ENCODE measurements around the gene ACTL6A.

Gene ACTL6A

DNA sequence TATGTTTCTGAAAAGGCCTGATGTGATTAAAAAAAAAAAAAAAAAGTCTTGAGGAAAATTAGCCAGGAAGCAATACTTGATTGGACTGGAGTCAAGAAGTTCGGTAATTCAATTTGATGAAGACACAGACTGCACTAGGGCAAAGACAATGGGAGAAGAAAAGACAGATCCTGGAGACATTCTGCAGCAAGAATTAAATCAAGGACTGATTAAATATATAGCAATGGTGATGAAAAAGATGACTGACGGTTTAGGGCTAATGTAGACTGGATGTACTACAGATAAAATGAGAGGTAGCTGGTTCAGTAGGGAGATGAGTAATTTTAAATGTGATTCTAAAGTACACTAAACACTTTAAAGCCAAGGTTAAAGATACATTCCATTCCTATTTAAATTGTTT lies 27.9 kb downstream of the ACTL6A start:
- no peak for DNase-seq

DNA sequence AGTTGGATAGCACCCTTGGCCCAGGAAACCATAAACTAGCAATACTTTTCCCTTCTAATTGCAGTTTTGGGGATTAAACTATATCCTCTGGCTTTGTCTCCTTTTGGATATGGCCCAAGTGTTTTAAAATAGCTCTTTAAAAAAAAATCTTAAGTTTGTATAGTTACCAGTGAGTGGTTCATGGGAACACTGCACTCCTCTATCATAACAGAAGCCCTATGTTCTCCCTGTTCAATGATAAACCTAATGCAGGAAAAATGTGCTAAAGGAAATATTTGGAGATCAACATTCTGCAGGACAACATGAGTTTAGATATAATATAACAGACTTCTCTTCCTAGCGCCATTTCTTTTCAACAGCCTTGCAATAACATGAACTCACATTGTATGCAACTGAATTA lies 28.6 kb downstream of the ACTL6A start:
- no peak for DNase-seq

DNA sequence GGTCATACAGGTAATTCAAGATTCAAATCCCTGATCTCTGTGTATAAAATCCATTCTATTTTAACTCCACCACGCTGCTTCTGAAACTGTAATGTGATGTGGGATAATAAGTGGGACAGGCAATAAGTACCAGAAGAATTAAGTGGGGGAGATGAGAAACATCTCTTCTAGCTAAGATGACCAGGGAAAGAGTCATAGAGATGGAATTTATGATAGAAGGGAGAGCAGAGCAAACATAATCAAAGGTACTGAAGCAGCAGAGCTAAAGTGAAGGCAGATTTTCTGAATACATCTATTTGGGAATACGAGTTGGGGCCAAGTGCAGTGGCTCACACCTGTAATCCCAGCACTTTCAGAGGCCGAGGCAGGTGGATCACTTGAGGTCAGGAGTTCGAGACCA lies 36.8 kb downstream of the ACTL6A start:
- DNase-seq, result no peak

DNA sequence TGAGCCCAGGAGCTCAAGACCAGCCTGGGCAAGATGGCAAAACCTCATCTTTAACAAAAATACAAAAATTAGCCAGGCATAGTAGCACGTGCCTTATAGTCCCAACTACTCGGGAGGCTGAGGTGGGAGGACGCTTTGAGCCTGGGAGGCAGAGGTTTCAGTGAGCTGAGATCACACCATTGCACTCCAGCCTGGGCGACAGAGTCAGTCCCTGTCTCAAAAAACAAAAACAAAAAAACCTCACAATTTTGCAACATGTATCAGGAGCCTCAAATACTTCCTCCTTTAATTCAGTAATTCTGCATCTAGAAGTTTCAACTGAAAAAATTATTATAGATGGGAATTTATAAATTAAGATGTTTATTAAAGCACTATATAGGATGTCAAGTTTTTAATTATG lies 40.6 kb downstream of the ACTL6A start:
- no peak for DNase-seq

DNA sequence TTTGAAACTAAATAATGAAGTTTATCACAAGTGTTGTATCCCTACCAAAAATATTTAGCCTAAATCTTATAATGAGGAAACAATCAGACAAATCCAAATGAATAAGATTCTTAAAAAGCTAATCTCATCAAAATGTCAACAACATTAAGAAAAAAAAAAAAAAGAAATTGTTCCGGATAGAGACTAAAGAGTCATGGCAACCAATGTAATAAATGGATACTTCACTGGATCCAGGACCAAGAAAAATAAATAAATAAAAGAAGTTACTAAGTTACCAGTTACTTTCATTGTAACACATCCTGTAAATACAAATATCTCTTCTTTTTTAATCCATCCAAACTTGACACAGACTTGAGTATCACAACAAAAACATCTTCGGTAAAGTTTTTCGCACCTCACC lies 41.1 kb downstream of the ACTL6A start:
- no peak for DNase-seq

DNA sequence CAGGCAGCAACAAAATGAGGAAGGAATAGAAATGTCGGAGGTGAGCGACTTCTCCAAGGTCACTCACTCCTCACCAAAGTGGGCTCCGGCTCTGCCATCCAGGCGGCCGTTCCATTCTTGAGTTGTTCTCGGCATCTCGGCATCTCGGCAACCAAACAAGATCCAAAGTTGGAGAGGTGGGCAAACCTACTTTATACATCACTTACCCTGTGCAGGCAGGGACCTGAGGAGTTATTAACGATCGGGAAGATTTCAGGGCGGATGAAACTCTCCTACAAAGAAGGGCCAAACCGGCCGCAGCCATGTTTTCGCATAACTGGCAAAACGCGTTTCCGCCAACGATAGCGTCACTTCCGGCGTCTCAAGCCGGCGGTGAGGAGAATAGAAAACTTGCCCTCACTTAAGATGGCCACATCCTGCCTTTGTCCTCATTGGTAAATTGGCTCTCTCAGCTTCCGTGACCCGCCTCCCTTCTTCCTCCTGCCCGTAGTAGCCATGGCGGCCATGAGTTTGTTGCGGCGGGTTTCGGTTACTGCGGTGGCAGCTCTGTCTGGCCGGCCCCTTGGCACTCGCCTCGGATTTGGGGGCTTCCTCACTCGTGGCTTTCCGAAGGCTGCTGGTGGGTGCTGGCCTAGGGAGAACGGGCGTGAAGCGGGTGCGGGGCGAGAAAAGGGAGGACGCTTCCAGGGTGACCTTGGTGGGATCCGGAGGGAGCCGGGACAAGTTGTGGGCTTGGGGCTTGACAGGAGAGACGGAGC lies 41.8 kb downstream of the ACTL6A start, which contains the start of the genes MRPL47 and NDUFB5:
MRPL47 (minus strand) TSS at position 318 of the 758 bp plus-strand sequence; CDS start at position 304, 14 bp downstream.
NDUFB5 (plus strand) TSS at position 474 of the 758 bp plus-strand sequence; CDS start at position 496, 22 bp downstream.
- peak; percentile 32 to 98 (median 89) for DNase-seq

DNA sequence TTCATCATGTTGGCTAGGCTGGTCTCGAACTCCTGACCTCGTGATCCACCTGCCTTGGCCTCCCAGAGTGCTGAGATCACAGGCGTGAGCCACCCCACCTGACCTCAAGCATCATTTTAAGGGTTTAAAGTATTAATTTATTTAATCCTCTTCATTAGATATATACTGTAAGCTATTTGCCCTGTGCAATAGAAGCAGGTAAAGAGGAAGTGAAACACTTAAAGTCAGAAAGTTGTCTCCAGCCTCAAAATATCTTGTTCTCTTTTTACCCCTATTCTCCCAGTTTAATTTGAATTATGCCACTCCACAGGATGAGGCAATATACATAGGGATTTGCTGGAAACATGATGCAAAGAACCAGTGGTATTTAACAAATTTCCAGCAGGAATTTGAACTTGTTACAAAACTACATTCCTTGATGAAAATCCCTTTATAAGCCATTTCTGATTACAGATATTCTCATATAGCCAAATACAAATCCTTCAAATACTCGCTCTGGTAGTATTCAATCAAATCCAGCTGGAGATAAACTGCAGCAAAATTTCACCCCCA lies 43.9 kb downstream of the ACTL6A start:
- DNase-seq, result no peak

DNA sequence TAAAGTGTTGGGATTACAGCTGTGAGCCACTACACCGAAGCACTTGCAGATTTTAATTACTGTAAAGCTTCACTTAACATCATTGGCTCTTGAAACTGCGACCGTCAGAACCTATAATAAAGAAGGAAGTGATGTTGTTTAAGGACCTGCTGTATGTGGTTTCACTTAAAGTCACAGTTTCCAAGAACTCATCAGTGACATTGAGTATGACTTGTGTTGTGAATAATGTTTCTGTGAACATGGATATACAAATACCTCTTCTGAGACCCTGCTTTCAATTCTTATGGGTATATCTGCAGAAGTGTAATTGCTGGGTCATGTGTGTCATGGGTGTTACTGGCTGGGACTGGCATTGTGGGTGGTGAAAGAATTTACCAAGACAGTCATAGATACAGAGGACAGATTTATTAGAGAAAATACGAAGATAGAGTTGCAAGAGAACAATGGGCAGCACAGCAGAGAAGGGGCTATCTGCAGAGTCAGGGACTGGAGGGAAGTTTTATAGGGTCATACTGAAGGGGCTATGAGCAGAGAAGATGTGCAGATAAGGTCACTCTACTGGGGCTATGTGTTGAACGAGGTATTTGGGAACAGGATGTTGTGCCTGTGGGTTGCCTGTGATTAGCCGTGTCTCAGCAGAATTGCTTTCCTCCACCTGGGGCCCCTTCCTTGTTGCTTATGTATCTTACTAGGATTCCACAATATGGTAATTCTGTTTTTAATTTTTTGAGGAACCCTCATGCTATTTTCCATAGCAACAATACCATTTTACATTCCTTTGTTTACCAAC lies 46.4 kb downstream of the ACTL6A start:
- DNase-seq, result no peak

DNA sequence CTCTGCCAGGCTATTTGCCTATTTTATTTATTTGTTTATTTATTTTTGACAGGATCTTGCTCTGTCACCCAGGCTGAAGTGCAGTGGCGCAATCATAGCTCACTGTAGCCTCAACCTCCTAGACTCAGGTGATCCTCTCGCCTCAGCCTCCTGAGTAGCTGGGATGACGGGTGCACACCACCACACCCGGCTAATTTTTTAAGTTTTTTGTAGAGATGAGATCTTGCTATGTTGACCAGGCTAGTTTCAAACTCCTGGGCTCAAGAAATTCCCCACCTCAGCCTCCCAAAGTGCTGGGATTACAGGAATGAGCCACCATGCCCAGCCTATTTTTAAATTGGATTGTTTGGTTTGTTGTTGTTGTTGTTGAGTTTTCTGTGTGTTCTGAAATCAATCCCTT lies 47.3 kb downstream of the ACTL6A start:
- no peak for DNase-seq

DNA sequence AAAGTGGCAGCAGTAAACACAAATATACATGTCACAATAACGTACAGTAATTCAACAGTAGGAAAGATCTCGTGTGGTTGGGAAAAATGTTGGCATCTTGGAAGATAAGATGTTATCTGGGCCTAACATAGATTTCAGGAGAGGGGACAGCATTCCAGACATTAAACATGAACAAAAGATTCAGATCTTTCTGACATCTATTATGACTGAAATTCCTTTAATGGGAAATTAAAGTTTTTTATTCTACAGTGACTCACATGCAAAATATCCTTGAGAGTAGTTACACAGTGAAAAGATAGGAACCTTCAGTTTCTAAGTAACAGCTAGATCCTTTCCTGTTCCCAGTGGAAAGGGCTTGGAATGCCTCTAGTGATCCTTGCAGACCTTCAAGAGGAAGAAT lies 51.1 kb downstream of the ACTL6A start:
- DNase-seq, result no peak

DNA sequence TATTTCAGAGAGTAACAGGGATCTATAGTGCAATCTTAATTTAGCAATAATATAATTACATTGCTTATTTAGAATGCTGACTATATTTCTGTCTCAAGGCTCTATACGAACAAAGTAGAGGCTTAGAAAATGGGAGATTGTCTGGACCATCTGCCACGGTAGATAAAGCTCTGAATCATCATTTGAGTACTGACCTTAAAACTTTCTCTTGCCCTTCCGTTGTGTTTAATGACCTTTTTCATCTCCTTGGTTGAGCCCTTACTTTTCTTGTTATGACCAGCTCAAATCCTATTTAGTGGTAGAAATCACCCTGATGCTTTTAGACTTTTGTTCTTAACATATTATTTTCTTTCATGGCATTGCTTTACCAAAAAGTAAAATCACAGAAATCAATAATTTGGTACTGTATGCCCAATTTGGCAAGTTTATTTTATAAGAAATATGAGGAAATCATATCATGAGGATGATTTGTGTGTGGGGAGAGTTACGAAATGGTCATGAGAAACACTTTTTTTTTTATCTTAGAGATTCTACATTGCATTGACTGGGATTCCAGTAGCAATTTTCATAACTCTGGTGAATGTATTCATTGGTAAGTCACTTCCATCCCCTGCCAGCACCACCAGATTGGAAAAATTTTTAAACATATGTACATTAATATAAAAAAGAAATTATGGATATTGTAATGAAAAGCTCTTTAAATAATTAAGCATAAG lies 52.9 kb downstream of the ACTL6A start:
- no peak for DNase-seq

DNA sequence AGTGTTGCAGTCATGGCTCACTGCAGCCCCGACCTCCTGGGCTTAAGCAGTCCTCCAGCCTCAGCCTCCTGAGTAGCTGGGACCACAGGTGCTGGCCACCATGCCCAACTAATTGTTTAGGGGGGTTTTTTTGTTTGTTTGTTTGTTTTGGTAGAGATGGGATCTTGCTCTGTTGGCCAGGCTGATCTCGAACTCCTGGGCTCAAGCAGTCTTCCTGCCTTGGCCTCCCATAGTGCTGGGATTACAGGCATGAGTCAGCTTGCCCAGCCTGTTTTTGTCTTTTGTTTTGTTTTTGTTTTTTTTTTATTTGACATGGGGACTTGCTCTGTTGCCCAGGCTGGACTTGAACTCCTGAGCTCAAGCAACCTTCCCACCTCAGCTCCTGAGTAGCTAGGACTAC lies 59.3 kb downstream of the ACTL6A start:
- no peak for DNase-seq

DNA sequence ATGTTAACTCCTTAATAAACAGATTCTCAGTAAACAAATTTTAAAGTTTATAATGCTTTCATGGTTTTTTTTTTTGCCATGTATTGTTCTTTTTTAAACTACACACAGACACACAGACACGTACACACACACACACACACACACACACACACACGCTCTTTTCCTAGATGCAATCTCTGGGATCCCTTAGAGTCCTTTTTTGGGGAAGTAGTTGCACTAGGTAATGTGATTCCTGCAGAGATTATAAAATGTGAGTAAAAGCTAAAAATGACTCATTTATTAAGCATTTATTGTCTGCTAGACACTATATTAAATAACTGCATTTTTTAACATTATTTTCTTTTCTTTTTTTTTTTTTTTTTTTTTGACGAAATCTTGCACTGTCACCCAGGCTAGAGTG lies 61.7 kb downstream of the ACTL6A start:
- no peak for DNase-seq

DNA sequence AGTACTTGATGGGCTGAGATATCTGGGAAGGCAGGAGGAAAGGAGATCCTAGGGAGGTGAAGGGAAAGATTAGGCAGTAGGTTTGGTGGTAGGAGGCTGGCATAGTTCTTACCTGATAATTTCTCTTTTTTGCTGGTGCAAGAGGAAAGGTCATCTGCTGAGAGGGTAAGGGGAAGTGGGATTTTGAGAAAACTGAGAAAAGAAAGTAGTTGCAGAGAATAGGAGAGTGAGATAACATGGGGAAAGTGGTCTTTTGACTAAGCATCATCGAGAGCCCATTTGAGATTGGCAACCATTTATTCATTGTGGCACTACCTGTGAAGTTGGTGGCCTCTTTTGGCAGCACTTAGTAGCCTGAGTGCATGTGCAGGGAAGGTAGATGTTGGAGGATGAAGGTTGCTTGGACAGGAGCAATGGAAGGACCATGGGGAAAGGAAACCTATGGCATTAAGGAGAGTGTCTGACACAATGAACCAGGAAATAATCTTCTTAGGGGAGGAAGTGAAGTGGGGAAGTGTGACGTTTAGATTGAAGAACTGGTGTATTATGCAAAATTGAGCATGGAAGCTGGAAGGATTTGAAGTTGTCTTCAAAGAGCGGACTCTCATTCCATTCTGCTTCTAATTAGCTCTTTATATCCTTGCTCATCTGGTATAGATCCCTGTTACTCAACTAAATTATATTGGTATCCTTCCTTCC lies 68.2 kb downstream of the ACTL6A start:
- no peak for DNase-seq

Measured in hypothalamus (tissue), 51 donors.